ENCODE measurements around the gene SUN1. TPM values are rescaled to one million over a fixed set of nuclear protein-coding genes. Genes with fewer than 3 reads are reported as not detected.

SUN1 gene
- total RNA-seq, 1 experiment from 2014 or later, result 181 TPM

- Histone ChIP-seq H3K9me2 (ENCODE audit: insufficient read depth) (no peaks in the 10 kb centered on the region), H4K20me1 (ENCODE audit: insufficient read depth) (no peaks in the 10 kb centered on the region), H3K9ac (ENCODE audit: low read length) (no peak overlapping the region), H3K27ac (ENCODE audit: low read depth, low read length) (no peak overlapping the region), H3K79me2 (ENCODE audit: insufficient read depth, low read length) (no peaks in the 10 kb centered on the region), H3K9me3 (ENCODE audit: control insufficient read depth in 1 of 2, insufficient read depth in 1 of 2, low read depth in 1 of 2, low read length in 2 of 2) (no peaks in the 10 kb centered on the region), H3K4me2 (ENCODE audit: low read length) (no peak overlapping the region), H3K36me3 (ENCODE audit: control insufficient read depth in 1 of 2, insufficient read depth in 2 of 2, low read length in 2 of 2) (no peaks in the 10 kb centered on the region), H3K4me1 (ENCODE audit: control insufficient read depth in 1 of 2, insufficient read depth in 2 of 2, low read length in 2 of 2) (peaks cover 6 to 20% of the 10 kb centered on the region in 2 experiments), H2AFZ (ENCODE audit: low read depth, low read length, poor library complexity, severe bottlenecking) (no peak overlapping the region), H3K27me3 (ENCODE audit: insufficient read depth, low read length) (no peaks in the 10 kb centered on the region), H3K4me3 (replicated peaks in 1 of 2; ENCODE audit: low read depth in 1 of 2, low read length in 2 of 2) (no peak overlapping the region)
- ChIA-PET POLR2A (no interaction called here), CTCF (no interaction called here), RAD21 (ENCODE audit: low non-redundant PET in 1 of 2, low total read pairs in 2 of 2, uncharacterized antibody in 2 of 2, unreplicated experiment in 2 of 2) (no interaction called here)
- BruUV-seq (replicated peaks), result no TSS peak
- DNase-seq (ENCODE audit: low read depth, low spot score), result no peak
- intact Hi-C loops (cut with micrococcal nuclease), result no loop called here
- TF ChIP-seq TCF7L2 (IDR thresholded peaks at IDR 0.05; ENCODE audit: borderline replicate concordance, extremely low read depth, insufficient read depth, insufficient read length) (no peak), ZBTB33 (IDR thresholded peaks at IDR 0.05; ENCODE audit: extremely low read depth, insufficient replicate concordance, low read length) (no peak), REST (IDR thresholded peaks at IDR 0.05; ENCODE audit: low read depth) (no peak), SIN3A (IDR thresholded peaks at IDR 0.05; ENCODE audit: low read depth) (no peak), CEBPB (IDR thresholded peaks at IDR 0.05; ENCODE audit: low read depth) (no peak), ELF1 (IDR thresholded peaks at IDR 0.05; ENCODE audit: borderline replicate concordance, low read depth) (no peak), CTCF (IDR thresholded peaks at IDR 0.05 in 2 of 3, conservative IDR thresholded peaks at IDR 0.05 in 1 of 3; ENCODE audit: borderline replicate concordance in 1 of 3, insufficient read depth in 1 of 3, low read depth in 2 of 3, low read length in 2 of 3) (no peak), JUND (IDR thresholded peaks at IDR 0.05) (no peak), EZH2 (IDR thresholded peaks at IDR 0.05) (no peak), RAD21 (IDR thresholded peaks at IDR 0.05; ENCODE audit: low read depth) (no peak), FOSL1 (IDR thresholded peaks at IDR 0.05; ENCODE audit: low read depth) (no peak), POLR2A (IDR thresholded peaks at IDR 0.05; ENCODE audit: borderline replicate concordance, extremely low read depth, insufficient read depth, insufficient read length) (no peak), ATF3 (IDR thresholded peaks at IDR 0.05) (no peak), CBX3 (IDR thresholded peaks at IDR 0.05; ENCODE audit: low read depth) (no peak), POLR2AphosphoS5 (IDR thresholded peaks at IDR 0.05; ENCODE audit: low read depth, low read length) (no peak)
- ATAC-seq, result 0 out of 2 replicates have a peak, but pooled peaks have one; percentile 15
Observed at GRCh38 chr7:913736-914520, 81.7 kb downstream of the SUN1 start.
